C1 segment of cervical spinal cord (tissue), 14 donors: ENCODE results near the gene CNTFR.
A peak's percentile ranks its signal among the peaks of the same experiment; 100 is the strongest.

Experiments
- DNase-seq, 14 donors: peaks; one replicate each; lab custom pipeline; 2025; lab: John Stamatoyannopoulos, UW

Gene CNTFR

DNA sequence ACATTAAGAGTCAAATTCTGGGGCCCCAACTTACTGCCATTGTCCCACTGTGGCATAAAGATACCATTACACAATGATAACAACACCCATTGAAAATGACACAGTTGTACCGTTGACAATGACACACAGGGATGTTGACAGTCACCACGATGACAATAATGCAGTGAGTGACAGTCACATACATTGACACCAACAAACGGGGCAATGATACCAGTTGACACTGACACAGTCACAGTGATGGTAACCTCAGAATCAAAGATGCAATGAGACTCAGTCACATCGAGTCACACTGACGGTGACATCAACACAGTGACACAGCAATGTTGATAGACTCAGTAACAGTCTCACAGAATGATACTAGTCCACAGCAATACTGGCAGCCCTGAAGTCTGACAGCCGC, 16.9 kb downstream of the CNTFR start:
- DNase-seq: no peak

DNA sequence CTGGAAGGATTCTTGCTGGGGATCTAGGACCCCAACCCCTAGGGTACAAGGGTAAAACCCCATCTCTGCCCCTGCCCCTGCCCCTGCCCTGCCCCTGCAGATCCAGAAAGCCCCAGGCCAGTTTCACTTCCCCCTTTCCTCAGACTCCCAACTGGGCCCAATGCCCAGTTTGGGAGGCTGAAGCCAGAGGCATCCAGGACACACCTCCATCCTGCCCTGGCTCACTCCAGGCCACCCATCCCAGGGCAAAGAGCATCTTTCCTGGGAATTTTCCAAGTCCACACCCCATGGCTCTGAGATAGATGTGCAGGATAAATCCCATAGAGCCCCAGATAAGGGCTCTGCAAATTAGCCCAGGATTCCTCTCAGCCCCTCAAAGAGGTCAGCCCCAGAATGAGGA, 17.4 kb downstream of the CNTFR start:
- DNase-seq: no peak

DNA sequence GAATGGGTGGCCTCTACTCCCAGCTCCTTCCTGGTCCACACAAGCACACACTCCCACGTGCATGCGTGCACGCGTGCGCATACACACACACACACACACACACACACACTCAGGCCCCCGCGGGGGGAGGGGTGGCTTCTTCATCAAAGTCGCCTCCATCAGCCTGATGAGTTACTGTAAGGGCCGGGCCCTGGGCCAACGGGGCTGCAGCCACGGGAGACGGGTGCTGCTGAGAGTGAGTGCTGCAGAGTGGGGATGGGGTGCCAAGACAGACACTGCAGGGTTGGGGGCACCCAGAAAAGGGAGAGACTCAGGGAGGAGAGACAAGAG, 18.1 kb downstream of the CNTFR start:
- peak in 1 of 14 donors; percentile 14 for DNase-seq

DNA sequence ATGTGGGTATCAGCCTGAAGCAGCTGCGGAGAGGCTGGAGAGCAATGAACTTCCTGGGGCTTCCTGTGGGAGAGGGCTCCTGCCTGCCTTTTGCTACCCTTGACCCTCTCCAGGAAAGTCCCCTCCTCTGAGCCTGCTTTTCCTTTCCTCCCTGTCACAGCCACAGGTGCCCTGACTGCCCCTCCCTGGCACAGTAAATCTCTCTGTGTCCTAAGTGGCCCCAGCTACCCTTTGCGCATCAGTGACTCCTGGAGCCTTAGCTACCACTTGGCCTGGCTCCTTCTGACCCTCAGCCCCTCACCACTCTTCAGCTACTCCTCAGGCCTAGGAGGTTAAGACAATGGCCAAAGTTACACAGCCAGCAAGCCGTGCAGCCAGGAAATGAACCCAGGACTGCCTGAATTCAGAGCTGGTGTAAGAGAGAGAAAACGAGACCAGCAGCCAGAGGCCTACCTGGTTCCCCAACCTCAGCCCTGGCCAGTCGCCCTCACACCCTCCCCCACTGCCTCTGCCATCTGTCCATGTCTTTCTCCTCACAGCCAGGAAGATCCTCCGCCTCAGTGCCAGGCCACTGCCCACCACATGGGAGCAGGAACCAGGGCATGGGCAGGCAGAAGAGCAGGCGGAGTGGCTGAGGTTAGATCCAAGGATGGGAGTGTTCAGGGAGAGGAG, 18.6 kb downstream of the CNTFR start:
- DNase-seq: peak in 3 of 14 donors; percentile 17 to 95 (median 33)

DNA sequence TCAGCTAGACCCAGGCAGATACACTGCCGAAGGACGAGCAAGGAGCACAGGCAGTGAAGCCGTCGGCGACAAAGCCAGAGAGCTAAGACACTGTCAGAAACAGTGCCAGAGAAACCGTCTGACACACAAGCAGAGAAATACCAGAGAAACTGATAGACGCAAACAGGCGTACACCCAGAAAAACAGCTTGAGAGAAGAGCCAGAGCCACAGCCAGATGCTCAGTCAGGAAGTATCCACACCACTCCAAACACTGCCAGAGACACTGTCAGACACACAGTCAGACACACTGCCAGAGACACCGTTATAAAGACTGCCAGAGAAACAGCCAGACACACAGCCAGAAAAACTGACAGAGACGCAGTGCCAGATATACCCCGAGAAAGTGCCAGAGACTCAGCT, 19.1 kb downstream of the CNTFR start:
- peak in 1 of 14 donors; percentile 64 for DNase-seq

DNA sequence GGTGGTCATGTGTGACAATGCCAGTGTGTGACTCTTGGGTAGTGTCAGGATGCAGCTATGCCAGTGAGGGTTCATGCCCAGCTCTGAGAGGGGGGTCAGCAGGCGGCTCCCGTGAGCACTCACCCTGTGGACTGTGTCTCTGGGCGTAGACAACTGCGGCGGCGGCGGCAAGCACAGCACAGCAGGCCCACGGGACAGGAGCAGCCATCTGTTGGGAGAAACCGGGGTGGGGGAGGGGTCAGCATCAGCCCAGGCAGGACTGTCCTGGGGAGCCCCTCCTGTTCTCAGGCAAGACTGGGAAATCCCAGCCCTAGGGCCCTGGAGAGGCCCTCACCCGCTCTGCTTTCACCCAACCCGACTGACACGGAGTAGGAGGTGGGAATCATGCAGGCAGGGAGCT, 20.8 kb downstream of the CNTFR start:
- peak in 1 of 14 donors; percentile 41 for DNase-seq

DNA sequence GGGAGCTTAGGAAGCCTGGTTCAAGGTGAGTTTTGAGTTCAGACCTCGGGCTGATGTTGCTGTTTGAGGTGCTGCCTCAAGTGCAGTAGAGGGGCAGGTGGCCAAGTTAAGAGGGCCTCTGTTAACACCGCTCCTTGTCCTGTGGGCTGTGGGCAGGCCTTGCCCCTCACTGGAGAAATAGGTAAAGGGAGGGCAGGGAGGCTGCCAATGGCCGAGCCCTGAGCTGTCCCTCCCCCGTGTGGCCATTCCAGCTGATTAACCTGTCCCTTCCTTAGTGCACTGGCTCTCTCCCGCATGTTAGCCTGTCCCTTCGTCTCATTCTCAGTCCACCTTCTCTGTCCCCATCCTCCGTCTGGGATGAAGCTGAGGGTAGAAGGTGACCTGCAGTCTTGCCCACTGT, 21.4 kb downstream of the CNTFR start:
- DNase-seq: no peak

DNA sequence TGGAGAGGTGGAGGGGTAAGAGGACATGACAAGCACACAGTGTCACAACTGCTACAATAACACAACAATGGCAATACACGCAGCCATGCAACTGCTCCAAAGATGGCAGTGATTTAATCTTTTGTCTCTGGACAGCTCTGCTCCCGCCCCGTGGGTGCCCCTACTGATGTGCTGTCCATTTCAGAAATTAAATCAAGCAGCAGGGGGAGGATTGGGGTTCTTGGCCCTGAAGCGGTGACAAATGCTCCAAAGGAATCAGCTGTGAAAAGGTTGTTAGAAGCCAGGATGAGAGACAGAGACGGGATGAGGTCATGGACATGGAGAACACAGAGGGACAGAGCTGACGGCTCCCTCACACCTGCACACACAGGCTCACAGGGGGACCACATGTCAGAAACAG, 22.6 kb downstream of the CNTFR start:
- peak in 1 of 14 donors; percentile 59 for DNase-seq

DNA sequence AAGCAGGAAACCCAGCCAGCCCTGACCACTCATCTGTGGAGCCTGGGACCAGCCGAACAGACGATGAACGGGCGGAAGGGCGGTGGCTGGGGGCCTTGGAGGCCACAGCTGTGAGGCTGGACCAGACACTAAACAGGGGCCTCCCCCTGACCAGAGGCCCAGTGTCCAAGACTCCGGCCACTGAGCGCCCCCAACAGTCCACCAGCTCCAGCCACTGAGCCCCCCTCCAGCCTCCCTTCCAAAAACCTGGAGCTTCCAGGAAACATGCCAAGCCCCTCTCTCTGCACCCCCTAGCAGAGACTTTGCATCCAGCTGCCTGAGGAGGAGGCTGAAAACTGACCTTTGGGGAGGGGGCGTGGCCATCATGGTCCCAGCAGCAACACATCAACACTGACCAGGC, 23.2 kb downstream of the CNTFR start:
- DNase-seq: no peak

DNA sequence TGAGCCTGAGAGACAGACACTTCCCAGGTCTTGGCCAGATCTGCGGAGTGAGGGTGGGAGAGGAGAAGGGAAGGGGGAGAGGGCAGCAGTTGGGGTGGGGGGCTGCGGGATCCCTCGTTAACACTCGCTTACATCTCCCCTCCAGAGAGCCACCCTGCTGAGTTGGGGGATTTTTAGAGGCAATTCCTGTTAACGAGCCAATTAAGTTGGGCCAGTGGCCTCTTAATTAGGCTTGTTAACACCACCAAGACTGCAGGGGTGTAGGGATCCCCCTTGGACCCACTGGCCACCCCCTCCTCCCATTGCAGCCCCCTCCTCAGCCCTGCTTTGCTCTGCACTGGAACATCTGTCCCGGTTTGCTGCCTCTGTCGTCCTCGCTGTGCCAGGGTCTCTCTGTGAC, 23.7 kb downstream of the CNTFR start:
- DNase-seq: no peak

DNA sequence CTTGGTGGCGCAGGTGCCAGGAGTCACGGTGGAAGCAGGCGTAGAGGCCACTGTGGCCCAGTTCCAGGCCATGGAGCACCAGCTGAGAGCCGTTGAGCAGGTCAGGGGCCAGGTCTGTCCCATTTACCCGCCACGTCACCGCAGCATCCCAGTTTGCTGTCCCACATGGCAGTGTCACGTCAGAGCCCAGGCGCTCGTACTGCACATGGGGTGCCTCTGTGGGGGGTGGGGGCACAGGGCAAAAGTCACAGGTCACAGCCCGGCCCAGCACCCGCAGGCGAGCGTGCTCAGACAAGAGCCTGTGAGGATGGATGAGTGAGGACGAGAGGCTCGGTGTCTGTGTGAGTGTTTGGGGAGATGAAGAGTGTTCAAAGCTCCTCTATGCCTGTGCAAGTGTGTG, 24.9 kb downstream of the CNTFR start:
- no peak for DNase-seq

DNA sequence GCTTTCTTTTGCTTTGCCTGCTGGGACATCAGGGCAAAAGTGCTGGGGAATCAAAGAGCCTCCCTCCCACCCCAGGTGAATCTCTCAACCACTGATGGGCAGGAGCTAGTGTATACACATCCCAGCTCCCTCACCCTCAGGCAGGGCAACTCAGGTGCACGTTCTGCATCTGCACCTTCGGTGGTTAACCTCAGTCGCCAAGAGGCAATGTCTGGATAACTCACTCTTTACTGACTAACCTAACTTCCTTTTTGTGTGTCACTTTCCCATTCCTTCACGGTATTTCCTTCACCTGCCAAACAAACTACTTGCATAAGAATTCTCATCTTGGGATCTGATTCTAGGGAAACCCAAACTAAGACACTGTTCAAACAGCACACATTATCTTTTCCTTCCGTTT, 26.3 kb downstream of the CNTFR start:
- no peak for DNase-seq

DNA sequence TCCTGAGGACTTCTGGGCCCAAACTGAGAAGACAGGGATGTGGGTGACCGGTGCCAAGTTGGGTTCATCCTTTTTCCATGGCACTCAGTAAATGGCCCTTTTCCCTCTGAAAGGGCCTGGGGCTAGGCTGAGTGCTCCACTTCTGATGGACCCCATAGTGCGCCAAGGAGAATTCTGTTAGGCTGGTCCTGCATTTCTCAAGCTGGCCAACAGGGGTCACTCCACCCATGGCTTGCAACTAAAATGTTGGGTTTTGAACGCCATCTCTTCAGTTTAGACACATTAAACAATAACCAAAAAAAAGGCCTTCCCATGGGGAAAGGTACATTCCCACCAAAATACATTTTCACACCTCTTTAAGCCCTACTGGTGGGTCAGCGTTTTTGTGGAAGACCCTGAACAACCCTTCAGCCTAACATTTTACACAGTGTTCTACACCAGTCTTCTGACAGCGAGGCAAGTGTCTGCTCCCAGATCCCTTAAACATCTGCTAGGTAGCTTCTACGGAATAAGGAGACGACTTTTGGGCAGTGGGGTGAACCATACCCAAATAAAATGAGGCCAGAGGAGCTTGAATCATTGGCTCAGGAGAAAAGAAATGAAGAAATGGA, 27.3 kb downstream of the CNTFR start:
- DNase-seq: no peak

DNA sequence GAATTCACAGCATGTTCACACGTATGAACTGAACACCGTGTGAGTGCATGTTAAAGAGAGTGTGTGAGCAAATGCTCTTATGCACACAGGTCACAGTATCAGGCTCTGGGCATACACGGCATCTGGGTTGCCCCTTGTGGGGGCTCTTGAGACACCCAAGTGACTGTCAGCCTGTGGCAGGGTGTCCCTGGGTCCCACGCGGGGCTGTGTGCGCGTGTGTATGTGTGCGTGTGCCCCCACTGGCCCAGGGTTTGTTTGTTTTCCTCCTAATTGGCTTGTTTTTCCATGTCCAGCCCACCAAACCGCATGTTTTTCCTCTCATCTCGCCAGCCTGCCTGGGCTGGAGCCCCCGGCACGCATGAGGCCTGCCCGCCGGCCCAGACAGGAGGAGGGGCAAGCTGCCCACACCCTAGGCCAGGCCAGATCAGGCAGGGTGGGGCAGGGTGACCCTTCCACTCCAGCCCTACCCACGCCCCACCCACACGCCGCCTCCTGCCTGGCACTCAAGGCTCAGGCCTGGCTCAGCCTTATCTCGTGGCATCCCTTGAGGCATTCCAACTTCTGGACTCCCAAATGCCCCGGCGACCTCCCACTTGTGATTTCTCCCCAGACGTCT, 28.8 kb downstream of the CNTFR start:
- no peak for DNase-seq

DNA sequence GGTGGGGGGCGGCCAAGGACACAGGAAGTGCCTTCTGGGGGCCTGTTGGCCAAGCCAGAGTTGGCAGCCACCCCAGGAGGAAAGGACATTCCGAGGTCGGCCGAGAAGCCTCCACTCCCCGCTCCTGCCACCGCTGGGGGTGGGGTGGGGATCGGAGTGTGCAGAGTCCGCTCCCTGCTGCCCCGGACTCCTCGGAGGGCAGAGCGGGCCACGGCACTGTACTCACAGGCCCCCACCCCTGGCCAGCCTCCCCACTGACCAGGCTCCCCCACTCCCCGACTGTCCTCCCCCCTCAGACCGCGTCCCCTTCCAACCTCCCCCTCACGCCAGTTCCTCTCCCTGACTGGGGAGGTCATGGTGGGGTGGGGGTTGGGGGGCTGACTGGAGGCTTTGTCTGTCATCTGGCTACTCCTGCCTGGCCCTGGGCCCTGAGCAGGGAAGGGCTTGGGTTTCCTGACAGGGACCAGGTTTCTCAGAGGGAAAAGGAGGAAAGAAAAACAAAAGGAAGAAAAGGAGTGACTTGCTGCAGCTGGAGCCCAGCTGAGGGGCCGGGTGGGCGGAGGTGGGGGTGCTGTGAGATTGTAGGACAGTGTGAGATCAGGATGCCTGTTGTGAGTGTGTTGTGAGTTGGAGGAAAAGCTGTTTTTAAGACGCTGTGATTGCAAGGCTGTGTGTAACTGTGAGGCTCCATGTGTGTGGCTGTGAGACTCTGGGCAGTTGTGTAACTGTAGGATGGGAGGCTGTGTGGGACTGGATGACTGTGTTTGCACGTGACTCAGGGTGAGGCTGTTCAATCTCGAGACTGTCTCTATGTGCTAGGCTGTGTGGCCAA, 29.7 kb downstream of the CNTFR start:
- peak in 2 of 14 donors; percentile 27 for DNase-seq

DNA sequence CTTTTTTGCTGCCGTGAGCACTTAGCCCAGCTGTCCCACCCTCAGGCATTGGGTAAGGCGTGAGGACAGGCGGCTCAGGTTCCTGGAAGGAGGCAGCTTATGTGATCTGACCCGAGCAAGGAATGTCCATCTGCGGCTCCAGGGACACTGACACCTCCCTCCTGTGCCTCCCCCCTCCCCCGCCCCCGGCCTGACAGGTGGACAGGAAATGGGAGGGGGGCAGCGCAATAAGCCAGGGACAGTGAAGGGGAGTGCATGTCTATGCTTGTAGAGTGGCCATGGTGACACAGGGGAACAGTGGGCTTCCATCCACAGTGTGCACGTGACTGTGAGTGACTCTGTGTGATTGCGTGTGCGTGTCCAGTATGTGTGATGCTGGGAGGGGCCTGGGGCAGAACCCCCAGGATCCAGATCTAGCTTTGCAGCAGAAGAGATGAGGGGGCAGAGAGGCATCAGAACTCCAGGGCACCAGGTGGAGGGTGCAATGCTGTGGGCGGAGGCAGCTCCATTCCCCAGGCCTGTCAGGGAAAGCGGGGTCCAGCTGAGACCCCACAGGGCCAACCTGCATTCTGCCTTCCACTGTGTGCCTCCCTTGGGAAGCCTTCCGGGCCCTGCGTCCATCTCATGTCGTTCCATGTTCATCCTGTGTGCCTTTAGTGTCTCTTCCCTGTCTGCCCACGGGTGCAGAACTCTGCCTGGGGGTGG, 30.5 kb downstream of the CNTFR start:
- peak in 1 of 14 donors; percentile 29 for DNase-seq

DNA sequence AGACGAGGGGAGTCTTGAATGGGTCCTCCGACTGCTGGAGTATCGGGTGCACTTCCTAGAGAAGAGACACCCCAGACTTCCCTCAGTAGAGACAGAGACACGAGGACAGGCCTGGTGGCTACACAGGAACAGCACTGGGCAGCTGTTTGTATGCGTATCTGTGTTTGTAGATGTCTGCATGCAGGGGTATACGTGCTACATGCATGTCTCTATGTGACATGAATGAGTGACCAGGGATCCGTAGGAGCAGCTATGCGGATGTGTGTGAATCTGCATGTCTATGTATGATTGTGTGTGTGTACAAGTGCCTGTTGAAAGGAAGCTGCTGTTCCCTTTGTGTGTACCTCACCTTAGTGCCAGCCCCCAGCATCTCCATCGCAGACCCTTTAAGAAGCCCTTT, 31.2 kb downstream of the CNTFR start:
- no peak for DNase-seq

DNA sequence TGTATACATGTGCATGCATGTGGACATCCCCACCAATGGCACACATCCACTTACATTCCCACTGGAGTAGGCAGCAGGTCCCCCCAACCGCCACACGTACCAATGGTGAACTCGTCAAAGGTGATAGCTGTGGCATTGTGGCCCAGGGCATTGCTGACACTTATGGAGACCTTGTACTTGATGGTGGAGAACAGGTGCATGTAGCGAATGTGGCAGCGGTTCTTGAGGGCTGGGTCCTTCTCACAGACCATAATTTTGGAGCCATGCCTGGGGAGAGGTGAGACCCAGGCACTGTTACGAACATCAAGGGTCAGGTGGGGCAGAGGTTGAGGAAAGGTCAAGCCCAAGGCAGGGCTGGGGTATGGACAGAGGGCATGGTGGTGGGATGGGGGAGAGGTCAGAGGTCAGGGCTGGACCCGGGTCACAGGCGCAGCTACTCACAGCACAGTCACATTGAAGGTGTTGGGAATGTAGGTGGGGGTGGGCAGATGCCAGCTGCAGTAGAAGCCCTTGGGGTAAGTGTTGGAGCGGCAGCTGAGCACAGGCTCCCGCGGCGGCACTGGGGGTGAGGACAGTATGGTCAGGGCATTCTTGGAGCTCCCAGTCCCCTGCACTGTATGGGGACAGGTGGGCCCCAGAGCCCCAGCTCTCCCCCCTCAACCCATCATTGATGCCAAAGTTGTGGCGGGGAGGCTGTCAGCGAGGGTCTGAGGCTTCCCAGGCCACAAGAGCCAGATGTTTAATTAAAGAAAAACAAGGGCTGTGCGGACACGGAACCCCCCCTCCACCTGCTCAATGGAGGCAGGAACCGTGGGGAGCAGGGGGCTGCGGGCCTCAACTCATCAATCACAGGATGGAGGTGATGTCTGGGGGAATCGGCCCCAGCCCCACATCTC, 31.9 kb downstream of the CNTFR start:
- no peak for DNase-seq

DNA sequence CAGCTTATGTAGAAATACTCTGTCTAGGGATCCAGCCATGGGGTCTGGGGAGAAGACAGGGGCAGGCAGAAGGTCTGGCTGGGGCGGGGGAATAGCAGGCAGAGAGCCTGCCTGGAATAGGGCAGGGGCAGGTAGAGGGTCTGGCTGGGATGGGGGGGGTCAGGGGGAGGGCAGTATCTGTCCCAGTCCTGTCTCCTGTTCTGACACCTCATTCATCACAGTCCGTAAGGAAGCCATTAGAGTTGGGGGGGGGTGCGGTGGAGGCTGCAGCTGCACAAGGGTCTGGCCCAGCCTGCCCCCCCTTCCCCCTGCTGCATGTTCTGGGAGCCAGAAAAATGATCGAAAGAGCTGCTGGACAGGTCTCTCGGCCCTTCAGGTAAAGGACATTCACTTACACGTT, 32.6 kb downstream of the CNTFR start:
- DNase-seq: no peak

DNA sequence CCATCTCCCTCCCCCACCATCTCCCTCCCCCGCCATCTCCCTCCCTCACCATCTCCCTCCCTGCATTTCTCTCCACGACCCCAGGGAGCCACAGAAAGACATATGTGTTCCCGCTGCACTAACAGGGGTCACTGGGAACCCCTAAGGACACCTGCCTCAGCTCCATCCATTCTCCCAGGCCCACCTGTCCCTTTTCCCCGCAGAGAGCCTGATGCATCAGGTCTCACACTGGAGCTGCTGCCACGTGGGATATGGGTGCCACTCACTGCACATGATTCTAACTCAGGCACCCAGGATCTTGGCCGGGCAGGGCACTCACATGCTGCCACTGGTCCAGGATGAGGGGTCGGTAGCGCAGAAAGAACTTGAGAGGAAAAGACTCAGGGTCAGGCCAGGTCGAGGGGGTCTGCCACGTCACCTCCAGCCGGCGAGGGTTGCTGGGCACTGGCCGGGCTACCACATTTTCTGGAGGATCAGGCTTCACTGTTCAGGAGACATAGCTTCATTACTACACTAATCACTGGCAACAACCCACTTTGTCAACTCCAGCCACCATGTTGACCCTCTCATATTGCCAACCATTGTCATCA, 33.5 kb downstream of the CNTFR start:
- no peak for DNase-seq
